ENCODE measurements around the gene SETD2.
"Not testable (repeated sequence)": the region's sequence is repeated elsewhere in the genome, so short reads cannot be mapped to it uniquely, and the experiment has no call there.

SETD2 gene

GRCh38 chr3:47143068-47143467 lies 20.8 kb downstream of the SETD2 start:
- Histone ChIP-seq H3K27me3 (replicated peaks) (no peaks in the 10 kb centered on the region), H3K4me3 (ENCODE audit: low read depth, low read length) (no peak overlapping the region), H3K36me3 (replicated peaks) (no peaks in the 10 kb centered on the region), H3K27ac (no peak overlapping the region)
- in situ Hi-C loops (cut with HindIII; ENCODE audit: low pct_ligation_motif_present, low sequenced_read_pairs), result no loop called here
- no peak for DNase-seq
- no peak for TF ChIP-seq CTCF (IDR thresholded peaks at IDR 0.05; ENCODE audit: low read depth, low read length, missing control alignments)

DNA sequence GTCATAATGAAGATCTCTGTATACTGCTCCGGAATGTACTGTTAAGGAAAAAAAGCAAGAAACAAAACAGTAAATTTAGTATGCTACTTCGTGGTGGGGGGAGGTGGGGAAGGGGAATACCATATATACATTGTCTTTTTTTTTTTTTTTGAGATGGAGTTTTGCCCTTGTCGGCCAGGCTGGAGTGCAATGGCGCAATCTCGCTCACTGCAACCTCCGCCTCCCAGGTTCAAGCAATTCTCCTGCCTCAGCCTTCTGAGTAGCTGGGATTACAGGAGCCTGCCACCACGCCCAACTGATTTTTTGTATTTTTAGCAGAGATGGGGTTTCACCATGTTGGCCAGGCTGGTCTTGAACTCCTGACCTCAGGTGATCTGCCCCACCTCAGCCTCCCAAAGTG lies 21.4 kb downstream of the SETD2 start:
- H3K4me3 ChIP-seq (ENCODE audit: low read depth, low read length); H3K27me3 ChIP-seq (replicated peaks); DNase-seq; in situ Hi-C loops (cut with HindIII; ENCODE audit: low pct_ligation_motif_present, low sequenced_read_pairs); H3K36me3 ChIP-seq (replicated peaks); H3K27ac ChIP-seq: not testable (repeated sequence)

DNA sequence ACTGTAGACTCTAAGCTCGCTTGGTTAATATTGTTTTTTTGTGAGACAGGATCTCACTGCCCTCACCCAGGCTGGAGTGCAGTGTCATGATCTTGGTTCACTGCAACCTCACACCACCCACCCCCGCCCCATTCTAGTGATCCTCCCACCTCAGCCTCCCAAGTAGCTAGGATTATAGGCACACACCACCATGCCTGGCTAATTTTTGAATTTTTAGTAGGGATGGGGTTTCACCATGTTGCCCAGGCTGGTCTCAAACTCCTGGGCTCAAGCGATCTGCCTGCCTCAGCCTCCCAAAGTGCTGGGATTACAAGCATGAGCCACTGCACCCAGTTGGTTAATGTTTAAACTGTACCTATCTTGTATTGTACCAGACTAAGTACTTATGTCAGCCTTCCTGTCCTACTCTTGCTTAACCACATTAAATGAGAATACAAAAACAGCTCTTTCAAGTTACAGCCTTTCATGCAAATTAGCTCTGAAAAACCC lies 22.9 kb downstream of the SETD2 start:
- DNase-seq; H3K27me3 ChIP-seq (replicated peaks); in situ Hi-C loops (cut with HindIII; ENCODE audit: low pct_ligation_motif_present, low sequenced_read_pairs); H3K27ac ChIP-seq; H3K4me3 ChIP-seq (ENCODE audit: low read depth, low read length); H3K36me3 ChIP-seq (replicated peaks): not testable (repeated sequence)

- H3K27ac ChIP-seq; H3K36me3 ChIP-seq (replicated peaks); in situ Hi-C loops (cut with HindIII; ENCODE audit: low pct_ligation_motif_present, low sequenced_read_pairs); H3K27me3 ChIP-seq (replicated peaks); DNase-seq; H3K4me3 ChIP-seq (ENCODE audit: low read depth, low read length): not testable (repeated sequence)
These were observed 23.4 kb downstream of the SETD2 start for GRCh38 chr3:47140553-47140952.

- DNase-seq, result no peak
These were observed 29.6 kb downstream of the SETD2 start for GRCh38 chr3:47134311-47134710.

DNA sequence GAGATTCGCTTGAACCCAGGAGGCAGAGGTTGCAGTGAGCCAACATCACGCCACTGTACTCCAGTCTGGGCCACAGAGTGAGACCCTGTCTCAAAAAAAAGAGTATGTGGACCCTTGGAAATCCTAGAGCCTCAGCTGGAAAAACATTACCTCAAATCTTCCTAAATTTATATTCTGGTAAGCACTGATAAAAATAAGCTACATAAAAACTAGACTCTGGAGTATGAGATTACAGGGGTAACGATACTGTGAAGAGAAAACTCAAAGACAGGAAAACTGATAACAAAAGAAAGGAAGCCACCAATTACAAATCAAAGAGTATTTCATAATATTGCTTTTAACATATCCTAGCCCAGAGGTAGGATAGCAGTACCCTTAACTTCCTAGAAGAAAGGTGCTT lies 30.3 kb downstream of the SETD2 start:
- in situ Hi-C loops (cut with HindIII; ENCODE audit: low pct_ligation_motif_present, low sequenced_read_pairs), result no loop called here

More at GRCh38 chr3:47134311-47134710, 29.6 kb downstream of the SETD2 start:
- Histone ChIP-seq H3K36me3 (replicated peaks) (no peaks in the 10 kb centered on the region), H3K4me3 (ENCODE audit: low read depth, low read length) (no peak overlapping the region), H3K27me3 (replicated peaks) (no peaks in the 10 kb centered on the region), H3K27ac (no peak overlapping the region)
- in situ Hi-C loops (cut with HindIII; ENCODE audit: low pct_ligation_motif_present, low sequenced_read_pairs), result no loop called here
- no peak for TF ChIP-seq CTCF (IDR thresholded peaks at IDR 0.05; ENCODE audit: low read depth, low read length, missing control alignments)

GRCh38 chr3:47130557-47130956 lies 33.4 kb downstream of the SETD2 start:
- Histone ChIP-seq H3K4me3 (ENCODE audit: low read depth, low read length) (no peak overlapping the region), H3K27ac (no peak overlapping the region), H3K36me3 (replicated peaks) (no peaks in the 10 kb centered on the region), H3K27me3 (replicated peaks) (no peaks in the 10 kb centered on the region)
- TF ChIP-seq CTCF (IDR thresholded peaks at IDR 0.05; ENCODE audit: low read depth, low read length, missing control alignments), result no peak
- in situ Hi-C loops (cut with HindIII; ENCODE audit: low pct_ligation_motif_present, low sequenced_read_pairs), result no loop called here
- DNase-seq, result no peak

More for the DNA sequence above, 30.3 kb downstream of the SETD2 start:
- Histone ChIP-seq H3K4me3 (ENCODE audit: low read depth, low read length) (no peak overlapping the region), H3K27me3 (replicated peaks) (no peaks in the 10 kb centered on the region), H3K27ac (no peak overlapping the region), H3K36me3 (replicated peaks) (no peaks in the 10 kb centered on the region)
- TF ChIP-seq CTCF (IDR thresholded peaks at IDR 0.05; ENCODE audit: low read depth, low read length, missing control alignments), result no peak
- no peak for DNase-seq
